ENCODE results near the gene UGT3A1. TPM values are rescaled to one million over a fixed set of nuclear protein-coding genes. Genes with fewer than 3 reads are reported as not detected.

The UGT3A1 gene
- total RNA-seq, 1 experiment from 2014 or later: 2.1 TPM

GRCh38 chr5:35971878-35972210, 19.3 kb downstream of the UGT3A1 start:
- Mint-ChIP-seq H3K36me3 (peaks cover 8% of the 10 kb centered on the region), H3K4me3 (no peak overlapping the region), H3K27ac (no peak overlapping the region), H3K9me3 (peaks cover 40% of the 10 kb centered on the region), H3K27me3 (ENCODE audit: low read depth) (peaks cover 16% of the 10 kb centered on the region), H3K4me1 (no peaks in the 10 kb centered on the region)
- ATAC-seq: no peak
- no peak for DNase-seq (ENCODE audit: low spot score)
- CTCF ChIA-PET: interaction anchor here (2.6 kb wide), 1 partner anchor 8 kb away, joined by 7 read pairs; no protein-coding TSS in a partner anchor
- TF ChIP-seq NR2C2 (CRISPR knock-in tag; IDR thresholded peaks at IDR 0.05) (no peak), TEAD4 (CRISPR knock-in tag; IDR thresholded peaks at IDR 0.05) (no peak), NR3C1 (CRISPR knock-in tag; conservative IDR thresholded peaks at IDR 0.05; ENCODE audit: low read depth) (no peak), CBFB (CRISPR knock-in tag; IDR thresholded peaks at IDR 0.05; ENCODE audit: low read depth) (no peak), SP1 (CRISPR knock-in tag; conservative IDR thresholded peaks at IDR 0.05) (no peak), MLX (CRISPR knock-in tag; IDR thresholded peaks at IDR 0.05) (no peak), EMX1 (CRISPR knock-in tag; IDR thresholded peaks at IDR 0.05) (no peak), FOXP4 (CRISPR knock-in tag; IDR thresholded peaks at IDR 0.05) (no peak)
- TF ChIP-seq, protein P1, sequence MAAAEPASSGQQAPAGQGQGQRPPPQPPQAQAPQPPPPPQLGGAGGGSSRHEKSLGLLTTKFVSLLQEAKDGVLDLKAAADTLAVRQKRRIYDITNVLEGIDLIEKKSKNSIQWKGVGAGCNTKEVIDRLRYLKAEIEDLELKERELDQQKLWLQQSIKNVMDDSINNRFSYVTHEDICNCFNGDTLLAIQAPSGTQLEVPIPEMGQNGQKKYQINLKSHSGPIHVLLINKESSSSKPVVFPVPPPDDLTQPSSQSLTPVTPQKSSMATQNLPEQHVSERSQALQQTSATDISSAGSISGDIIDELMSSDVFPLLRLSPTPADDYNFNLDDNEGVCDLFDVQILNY (CRISPR knock-in tag; IDR thresholded peaks at IDR 0.05): no peak
- POLR2A ChIA-PET: no interaction called here

GRCh38 chr5:35971186-35971877, 19.9 kb downstream of the UGT3A1 start:
- Mint-ChIP-seq H3K27me3 (ENCODE audit: low read depth) (peaks cover 12% of the 10 kb centered on the region), H3K4me3 (no peak overlapping the region), H3K9me3 (peaks cover 36% of the 10 kb centered on the region), H3K4me1 (no peaks in the 10 kb centered on the region), H3K36me3 (peaks cover 8% of the 10 kb centered on the region), H3K27ac (no peak overlapping the region)
- POLR2A ChIA-PET: no interaction called here
- no peak for ATAC-seq
- DNase-seq (ENCODE audit: low spot score): no peak
- CTCF ChIA-PET: interaction anchor here (2.6 kb wide), 1 partner anchor 8 kb away, joined by 7 read pairs; no protein-coding TSS in a partner anchor
- TF ChIP-seq ZNF671 (CRISPR knock-in tag; IDR thresholded peaks at IDR 0.05): no peak
- TF ChIP-seq EMX1 (CRISPR knock-in tag; IDR thresholded peaks at IDR 0.05): no peak
- no peak for TF ChIP-seq ZNF281 (CRISPR knock-in tag; IDR thresholded peaks at IDR 0.05)
- no peak for TF ChIP-seq ZNF512 (CRISPR knock-in tag; IDR thresholded peaks at IDR 0.05; ENCODE audit: borderline replicate concordance)
- TF ChIP-seq ZNF219 (CRISPR knock-in tag; IDR thresholded peaks at IDR 0.05; ENCODE audit: borderline replicate concordance): no peak
- TF ChIP-seq ZBTB21 (CRISPR knock-in tag; IDR thresholded peaks at IDR 0.05; ENCODE audit: borderline replicate concordance): no peak
- TF ChIP-seq FOXK1 (CRISPR knock-in tag; IDR thresholded peaks at IDR 0.05): no peak
- TF ChIP-seq, protein P2, sequence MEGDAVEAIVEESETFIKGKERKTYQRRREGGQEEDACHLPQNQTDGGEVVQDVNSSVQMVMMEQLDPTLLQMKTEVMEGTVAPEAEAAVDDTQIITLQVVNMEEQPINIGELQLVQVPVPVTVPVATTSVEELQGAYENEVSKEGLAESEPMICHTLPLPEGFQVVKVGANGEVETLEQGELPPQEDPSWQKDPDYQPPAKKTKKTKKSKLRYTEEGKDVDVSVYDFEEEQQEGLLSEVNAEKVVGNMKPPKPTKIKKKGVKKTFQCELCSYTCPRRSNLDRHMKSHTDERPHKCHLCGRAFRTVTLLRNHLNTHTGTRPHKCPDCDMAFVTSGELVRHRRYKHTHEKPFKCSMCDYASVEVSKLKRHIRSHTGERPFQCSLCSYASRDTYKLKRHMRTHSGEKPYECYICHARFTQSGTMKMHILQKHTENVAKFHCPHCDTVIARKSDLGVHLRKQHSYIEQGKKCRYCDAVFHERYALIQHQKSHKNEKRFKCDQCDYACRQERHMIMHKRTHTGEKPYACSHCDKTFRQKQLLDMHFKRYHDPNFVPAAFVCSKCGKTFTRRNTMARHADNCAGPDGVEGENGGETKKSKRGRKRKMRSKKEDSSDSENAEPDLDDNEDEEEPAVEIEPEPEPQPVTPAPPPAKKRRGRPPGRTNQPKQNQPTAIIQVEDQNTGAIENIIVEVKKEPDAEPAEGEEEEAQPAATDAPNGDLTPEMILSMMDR (IDR thresholded peaks at IDR 0.05): no peak
- TF ChIP-seq TP53 (CRISPR knock-in tag; IDR thresholded peaks at IDR 0.05): no peak
- no peak for TF ChIP-seq NR3C1 (CRISPR knock-in tag; conservative IDR thresholded peaks at IDR 0.05; ENCODE audit: low read depth)
- no peak for TF ChIP-seq USF2 (CRISPR knock-in tag; IDR thresholded peaks at IDR 0.05)
- no peak for TF ChIP-seq RORB (CRISPR knock-in tag; IDR thresholded peaks at IDR 0.05)
- TF ChIP-seq NFE2L1 (CRISPR knock-in tag; IDR thresholded peaks at IDR 0.05): no peak
- no peak for TF ChIP-seq TEAD1 (CRISPR knock-in tag; IDR thresholded peaks at IDR 0.05)
- TF ChIP-seq ZNF232 (CRISPR knock-in tag; IDR thresholded peaks at IDR 0.05): no peak
- TF ChIP-seq TCF7 (CRISPR knock-in tag; IDR thresholded peaks at IDR 0.05; ENCODE audit: low read depth): no peak
- TF ChIP-seq, protein P3, sequence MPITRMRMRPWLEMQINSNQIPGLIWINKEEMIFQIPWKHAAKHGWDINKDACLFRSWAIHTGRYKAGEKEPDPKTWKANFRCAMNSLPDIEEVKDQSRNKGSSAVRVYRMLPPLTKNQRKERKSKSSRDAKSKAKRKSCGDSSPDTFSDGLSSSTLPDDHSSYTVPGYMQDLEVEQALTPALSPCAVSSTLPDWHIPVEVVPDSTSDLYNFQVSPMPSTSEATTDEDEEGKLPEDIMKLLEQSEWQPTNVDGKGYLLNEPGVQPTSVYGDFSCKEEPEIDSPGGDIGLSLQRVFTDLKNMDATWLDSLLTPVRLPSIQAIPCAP (CRISPR knock-in tag; IDR thresholded peaks at IDR 0.05): no peak

Data from WTC11 (cell line).